Thyroid gland (tissue), 4 donors: ENCODE data around the gene GFI1.

ENCODE experiments used
- CTCF ChIP-seq, 6 experiments: fragments of 200-600 bp in 3 of 6; fragments of 450-650 bp in 3 of 6; sonication (generic) in 3 of 6; IDR thresholded peaks; one replicate each; pipeline ENCODE4 v1.5.1; 2016 to 2019; ENCODE audit warnings: antibody characterized with exemption in 6 of 6, mild to moderate bottlenecking in 2 of 6, inconsistent platforms in 1 of 6, moderate library complexity in 1 of 6
- POLR2A ChIP-seq, 2 donors: fragments of 450-650 bp; IDR thresholded peaks; one replicate each; pipeline ENCODE4 v1.6.1; 2017; ENCODE audit warnings: antibody characterized with exemption in 2 of 2, mild to moderate bottlenecking in 2 of 2, moderate library complexity in 1 of 2

DNA sequence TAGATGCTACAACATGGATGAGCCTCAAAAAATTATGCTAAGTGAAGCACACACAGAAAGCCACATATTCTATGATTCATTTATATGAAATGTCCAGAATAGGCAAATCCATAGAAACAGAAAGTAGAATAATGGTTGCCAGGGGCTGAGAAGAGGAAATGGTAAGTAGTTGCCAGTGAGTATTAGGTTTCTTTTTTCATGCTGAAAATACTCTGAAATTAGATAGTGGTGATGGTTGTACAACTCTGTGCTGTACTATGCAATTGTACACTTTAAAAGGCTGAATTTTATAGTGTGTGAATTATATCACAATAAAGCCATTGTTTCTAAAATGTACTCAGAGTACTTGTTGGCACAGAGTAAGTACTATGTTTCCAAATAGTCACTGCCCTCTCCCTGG, 15.5 kb upstream of the GFI1 start:
- no peak for TF ChIP-seq CTCF (IDR thresholded peaks at IDR 0.05)
- TF ChIP-seq POLR2A (IDR thresholded peaks at IDR 0.05): no peak
